HEK293 (cell line): ENCODE results near the gene C5orf63.

Source experiments
- ATF2 ChIP-seq: fragments of 450-650 bp; formaldehyde crosslinking; IDR thresholded peaks from 2 replicates; pipeline ENCODE4 v1.5.1; 2016; ENCODE audit warnings: missing biosample characterization, missing genetic modification characterization, low read depth
- YY1 ChIP-seq: fragments of 450-650 bp; formaldehyde crosslinking; IDR thresholded peaks from 2 replicates; pipeline ENCODE4 v1.5.1; 2018; ENCODE audit warnings: missing biosample characterization, missing genetic modification characterization
- ZFP69B ChIP-seq: fragments of 450-650 bp; formaldehyde crosslinking; IDR thresholded peaks from 2 replicates; pipeline ENCODE4 v1.5.1; 2016; ENCODE audit warnings: missing biosample characterization, missing genetic modification characterization
- ZNF133 ChIP-seq: fragments of 450-650 bp; formaldehyde crosslinking; IDR thresholded peaks from 2 replicates; pipeline ENCODE4 v1.5.1; 2016; ENCODE audit warnings: missing biosample characterization, missing genetic modification characterization
- TF ChIP-seq, protein P1 (sequence below): fragments of 450-650 bp; formaldehyde crosslinking; IDR thresholded peaks from 2 replicates; pipeline ENCODE4 v1.5.1; 2017; ENCODE audit warnings: missing biosample characterization, missing genetic modification characterization
- TF ChIP-seq, protein P2 (sequence below): fragments of 450-650 bp; formaldehyde crosslinking; IDR thresholded peaks from 2 replicates; pipeline ENCODE4 v1.5.1; 2016; ENCODE audit warnings: missing biosample characterization, missing genetic modification characterization

- TF ChIP-seq, protein P1, sequence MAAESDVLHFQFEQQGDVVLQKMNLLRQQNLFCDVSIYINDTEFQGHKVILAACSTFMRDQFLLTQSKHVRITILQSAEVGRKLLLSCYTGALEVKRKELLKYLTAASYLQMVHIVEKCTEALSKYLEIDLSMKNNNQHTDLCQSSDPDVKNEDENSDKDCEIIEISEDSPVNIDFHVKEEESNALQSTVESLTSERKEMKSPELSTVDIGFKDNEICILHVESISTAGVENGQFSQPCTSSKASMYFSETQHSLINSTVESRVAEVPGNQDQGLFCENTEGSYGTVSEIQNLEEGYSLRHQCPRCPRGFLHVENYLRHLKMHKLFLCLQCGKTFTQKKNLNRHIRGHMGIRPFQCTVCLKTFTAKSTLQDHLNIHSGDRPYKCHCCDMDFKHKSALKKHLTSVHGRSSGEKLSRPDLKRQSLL (tag by site-specific recombination), result no peak
- TF ChIP-seq ZFP69B (tag by site-specific recombination) (no peak), ZNF133 (tag by site-specific recombination) (no peak), ATF2 (tag by site-specific recombination) (no peak), YY1 (no peak)
- TF ChIP-seq, protein P2, sequence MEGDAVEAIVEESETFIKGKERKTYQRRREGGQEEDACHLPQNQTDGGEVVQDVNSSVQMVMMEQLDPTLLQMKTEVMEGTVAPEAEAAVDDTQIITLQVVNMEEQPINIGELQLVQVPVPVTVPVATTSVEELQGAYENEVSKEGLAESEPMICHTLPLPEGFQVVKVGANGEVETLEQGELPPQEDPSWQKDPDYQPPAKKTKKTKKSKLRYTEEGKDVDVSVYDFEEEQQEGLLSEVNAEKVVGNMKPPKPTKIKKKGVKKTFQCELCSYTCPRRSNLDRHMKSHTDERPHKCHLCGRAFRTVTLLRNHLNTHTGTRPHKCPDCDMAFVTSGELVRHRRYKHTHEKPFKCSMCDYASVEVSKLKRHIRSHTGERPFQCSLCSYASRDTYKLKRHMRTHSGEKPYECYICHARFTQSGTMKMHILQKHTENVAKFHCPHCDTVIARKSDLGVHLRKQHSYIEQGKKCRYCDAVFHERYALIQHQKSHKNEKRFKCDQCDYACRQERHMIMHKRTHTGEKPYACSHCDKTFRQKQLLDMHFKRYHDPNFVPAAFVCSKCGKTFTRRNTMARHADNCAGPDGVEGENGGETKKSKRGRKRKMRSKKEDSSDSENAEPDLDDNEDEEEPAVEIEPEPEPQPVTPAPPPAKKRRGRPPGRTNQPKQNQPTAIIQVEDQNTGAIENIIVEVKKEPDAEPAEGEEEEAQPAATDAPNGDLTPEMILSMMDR, result no peak
These were observed 24.9 kb upstream of the C5orf63 start for GRCh38 chr5:127098241-127098640.
